ENCODE results near the gene TAL1.

Gene TAL1

DNA sequence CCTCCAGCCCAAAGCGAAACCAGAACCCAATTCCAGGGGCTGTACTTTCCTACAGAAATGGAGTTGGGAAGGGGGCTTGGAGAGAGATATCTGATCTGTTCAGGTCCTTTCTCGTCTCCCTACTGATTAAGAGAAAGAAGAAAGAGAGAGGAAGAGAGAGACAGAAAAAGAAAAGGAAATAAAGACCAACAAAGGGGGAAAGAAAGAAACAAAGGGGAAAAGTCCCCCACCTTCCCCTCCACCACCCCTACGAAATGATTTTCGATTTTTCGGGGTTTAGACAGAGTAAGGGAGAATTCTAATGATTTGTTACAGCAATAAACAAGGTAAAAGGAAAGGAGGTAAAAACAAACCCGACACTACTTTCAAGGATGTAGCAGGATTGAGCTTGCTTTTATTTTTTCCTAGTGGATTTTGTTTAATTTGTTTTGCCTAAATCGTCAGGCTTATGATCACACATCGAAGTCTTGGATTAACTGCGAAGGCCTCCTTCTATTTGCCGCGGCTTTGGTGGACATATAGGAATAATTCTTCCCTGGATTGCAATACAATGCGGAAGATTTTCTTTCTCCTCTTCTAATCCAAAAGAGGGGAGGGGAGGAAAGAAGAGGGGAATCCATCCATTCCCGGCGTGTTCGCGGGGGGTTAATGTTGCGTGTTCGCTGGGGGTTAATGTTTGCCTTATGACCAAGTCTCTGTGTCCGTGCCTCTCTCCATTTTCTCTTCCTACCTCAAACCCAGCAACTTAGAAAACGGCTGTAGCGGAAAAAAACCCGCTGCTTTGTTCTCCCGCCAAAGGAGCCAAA lies 1.9 kb downstream of the TAL1 start:
- no peak for DNase-seq (ENCODE audit: low read depth)

DNA sequence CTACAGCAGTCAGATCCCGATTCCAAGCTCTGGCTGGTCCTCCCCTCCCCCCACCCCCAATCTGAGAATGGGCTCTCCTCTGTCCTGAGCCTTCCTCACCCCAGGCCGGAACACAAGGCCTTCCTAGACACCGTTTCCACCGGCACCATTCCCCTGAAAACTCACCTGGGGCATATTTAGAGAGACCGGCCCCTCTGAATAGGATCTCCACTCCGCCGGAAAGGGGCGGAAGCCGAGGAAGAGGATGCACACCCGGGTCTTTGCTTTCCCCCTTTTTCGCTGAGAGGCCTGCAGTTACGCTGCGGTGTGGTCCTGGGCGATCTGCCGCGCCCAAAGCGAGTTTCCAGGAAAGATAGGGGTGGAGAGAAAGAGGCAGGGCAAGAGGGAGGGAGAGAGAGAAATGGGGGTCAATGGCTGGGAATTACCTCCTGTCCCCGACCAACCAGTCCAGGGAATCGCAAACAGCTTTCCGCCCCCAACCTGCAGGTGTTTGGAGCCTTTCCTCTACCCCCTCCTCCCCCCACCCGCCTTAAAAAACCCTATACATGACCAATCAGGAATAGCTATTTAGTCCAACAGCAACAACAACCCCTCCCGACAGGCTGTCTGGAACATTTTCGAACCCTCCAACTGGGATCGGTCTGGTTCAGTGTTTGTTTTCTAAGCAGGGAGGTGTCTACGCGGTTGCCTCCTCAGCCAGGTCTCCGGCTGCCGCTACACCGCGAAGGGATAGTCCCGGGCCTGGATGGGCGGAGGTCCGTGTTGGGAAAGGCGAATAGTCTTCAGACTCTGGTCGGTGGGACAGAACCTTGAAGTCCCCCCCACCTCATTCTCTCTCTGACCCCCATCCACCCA lies 2.8 kb downstream of the TAL1 start:
- DNase-seq (ENCODE audit: low read depth), result no peak

DNA sequence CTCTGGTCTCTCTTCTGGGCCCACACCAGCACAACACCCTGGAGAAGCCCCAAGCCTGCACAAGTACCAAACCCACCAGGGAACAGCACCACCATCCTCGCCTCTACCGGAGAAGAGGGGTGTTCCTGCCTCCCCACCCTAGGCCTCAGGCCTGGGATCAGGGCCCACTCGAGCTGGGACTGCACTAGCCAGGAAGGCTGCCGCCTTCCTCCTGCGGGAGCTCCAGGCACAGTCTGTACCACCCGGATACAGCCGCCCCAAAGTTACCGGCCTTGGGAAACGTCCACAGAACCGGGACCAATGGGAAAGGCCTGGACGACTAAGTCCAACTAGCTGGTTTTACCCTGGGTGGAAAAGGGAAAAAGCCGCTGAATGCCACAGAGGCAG lies 3.4 kb downstream of the TAL1 start:
- no peak for DNase-seq (ENCODE audit: low read depth)

DNA sequence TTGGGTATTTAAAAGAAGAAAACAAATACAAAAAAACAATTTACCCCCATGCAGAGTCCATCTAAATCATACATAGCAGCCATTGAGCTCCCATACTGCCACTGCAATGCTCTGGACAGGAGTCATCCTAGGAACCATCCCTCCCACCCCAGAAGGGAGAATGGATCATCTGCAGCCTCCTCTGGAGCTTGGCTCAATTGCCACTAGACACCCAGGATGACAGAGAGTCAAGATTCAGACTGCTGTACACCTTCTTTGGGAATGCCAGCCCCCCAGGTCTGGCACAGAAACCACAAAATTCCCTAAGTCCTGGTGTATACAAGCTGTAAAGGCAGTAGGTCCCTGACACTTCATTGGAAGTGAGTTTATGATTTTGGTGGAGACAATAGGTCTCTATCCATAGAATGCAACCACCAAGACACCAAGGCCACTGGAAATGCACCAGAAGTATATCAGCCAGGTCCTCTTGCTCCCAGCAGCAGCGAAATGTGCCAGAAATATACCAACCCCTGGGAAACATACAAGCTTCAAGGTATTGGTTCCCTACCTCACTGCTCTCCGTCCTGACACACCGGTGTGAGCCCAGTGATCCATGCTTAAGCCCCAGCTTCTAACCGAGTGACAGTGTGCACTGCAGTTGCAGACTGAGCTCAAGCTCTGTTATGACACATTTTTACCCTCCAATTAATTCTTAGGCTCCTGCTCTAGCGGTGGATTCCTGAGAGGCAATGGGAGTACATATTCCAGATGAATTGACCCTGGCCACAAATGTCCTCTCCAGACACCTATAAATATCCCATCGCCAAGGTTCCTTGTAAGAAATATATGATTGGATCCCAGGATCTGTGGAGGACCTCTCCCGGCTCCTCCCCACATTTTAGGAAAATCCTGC lies 4.4 kb downstream of the TAL1 start:
- DNase-seq (ENCODE audit: low read depth), result no peak

DNA sequence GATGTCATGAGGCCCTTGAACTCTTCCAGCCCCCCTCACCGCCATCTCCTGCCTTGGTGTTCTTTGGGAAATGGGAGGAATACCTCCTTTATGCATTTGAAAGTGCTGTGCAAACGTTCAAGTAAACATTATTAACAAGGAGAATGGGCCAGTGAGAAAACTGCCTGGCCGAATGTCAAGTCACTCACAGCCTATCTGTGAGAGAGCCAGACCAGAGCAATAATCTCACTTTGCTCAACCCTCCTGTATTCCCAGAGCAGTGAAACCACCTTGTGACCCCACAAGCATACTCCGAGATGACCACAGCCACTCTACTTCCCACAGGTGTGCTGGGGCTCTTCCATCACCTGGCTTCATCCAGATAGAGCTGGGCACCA lies 5.2 kb downstream of the TAL1 start:
- no peak for DNase-seq (ENCODE audit: low read depth)

DNA sequence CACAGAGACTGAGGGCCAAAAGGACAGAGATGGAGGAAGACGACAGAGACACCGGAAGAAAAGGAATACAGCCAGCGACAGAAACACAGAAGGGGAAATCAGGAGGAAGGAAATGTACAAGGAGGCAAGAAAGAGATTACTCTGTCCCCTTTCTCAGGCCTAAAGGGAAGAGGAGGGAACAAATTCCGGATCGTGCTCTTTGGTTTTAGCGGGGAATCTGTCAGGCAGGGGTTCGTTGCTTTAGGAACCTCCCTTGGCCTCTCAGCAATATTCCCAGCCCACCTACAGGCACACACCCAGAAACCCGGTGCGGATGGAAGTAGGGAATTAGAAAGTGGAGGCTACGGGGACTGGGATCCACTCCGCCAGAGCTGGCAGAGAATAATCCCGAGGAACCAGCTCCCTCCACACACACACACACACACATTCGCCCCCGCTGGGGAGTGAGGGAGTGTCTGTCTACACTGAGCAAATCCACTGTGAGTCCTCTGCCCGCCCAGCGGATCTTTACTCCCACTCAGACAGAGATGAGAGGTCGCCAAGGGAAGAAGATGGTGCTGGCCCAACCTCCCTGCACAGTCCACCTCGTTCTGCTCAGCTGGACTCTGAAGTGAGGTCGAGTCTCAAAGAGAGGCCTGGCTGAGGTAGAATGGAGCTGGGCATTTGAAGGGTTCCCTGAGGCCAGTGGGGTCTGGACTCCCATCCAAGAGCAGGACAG lies 5.7 kb downstream of the TAL1 start:
- no peak for DNase-seq (ENCODE audit: low read depth)

DNA sequence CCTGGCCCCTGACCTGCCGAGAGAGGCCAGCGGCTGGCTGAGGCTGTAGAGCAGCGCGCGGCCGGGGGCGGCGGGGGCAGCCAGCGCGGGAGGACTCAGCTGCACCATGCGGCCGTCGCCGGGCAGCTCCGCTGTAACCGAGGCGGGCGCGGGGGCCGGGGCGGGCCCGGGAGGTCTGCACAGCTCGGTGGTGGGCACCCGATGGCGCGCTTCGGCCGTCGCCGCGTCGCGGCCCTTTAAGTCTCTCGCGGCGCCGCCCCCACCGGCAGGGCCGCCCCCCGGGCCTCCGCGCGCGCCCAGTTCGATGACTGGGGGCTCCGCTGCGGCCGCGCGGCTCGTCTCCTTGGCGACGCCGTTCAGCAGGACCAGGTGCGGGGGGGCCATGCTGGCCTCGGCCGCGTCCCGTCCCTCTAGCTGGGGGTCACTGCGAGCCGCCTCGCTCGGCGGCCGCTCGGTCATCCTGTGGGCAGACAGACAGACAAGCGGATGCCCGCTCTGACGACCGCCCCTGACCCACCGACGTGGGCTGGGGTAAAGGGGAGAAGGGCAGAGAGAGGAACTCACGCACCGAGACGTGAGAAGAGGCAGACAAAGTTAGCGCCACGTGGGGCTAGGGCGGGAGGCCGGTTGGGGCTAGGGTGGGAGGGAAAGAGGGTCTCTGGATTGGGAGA lies 6.5 kb downstream of the TAL1 start:
- DNase-seq (ENCODE audit: low read depth), result no peak

DNA sequence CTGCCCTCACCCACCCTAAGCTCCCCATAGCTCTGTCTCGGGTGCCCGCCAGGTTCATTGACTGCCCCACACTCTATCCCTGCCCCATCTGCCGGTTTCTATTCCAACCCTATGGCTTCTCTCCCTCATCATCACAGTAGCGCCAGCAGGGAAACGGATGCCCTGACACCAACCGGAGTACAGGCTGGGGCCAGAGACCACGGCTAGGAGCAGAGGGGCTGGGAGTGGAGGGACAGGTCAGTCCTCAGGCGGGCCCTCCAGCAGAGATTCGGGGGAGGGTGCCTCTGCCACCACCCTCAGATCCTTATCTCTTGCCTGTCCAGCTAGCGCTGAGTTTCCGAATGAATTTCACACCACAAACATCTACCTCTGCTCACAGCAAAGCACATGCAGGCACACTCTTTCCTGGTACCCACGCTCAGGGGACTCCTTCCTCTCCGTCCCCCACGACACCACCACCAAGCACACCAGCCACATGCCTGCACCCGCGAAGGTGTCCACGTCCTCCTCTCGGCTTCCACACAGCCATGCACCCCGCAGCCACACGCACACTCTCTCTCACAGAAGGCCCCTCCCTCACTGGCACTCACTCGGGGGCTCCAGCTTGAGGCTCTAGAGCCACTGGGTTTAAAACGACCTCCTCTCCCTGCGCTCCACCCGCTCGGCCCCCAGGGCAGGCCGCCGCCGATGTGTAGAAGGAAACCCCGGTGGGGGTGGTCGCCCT lies 7.2 kb downstream of the TAL1 start:
- DNase-seq (ENCODE audit: low read depth), result no peak

DNA sequence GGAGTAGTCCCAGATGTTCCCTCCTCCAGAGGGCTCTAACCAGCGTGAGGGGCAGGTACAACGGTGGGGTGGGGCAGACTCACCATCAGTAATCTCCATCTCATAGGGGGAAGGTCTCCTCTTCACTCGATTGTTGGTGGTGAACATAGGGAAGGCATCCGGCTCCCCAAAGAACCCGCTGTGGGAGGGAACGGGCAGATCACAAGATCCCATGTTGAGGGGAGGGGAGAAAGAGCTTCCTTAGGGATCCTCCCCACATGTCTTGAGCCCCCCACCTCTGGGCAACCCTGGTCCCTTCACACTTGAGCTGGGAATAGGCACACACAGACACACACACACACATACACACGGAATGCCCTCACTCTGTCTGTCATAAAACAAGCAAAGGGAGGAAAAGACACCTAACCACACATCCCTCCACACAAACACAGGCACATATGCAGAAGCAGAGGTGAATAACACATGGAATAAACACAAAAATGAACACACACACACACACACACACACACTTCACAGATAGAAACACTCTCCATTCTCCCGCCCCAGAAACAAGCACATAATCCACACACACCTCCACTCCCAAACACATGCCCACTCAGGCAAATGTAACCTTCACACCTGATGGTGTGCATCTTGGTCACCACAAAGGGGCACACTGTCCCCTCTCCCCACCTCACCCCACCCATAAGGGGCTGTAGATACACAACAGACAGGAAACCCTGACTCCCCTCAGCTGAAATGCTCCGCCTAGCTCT lies 7.9 kb downstream of the TAL1 start:
- DNase-seq (ENCODE audit: low read depth), result no peak

DNA sequence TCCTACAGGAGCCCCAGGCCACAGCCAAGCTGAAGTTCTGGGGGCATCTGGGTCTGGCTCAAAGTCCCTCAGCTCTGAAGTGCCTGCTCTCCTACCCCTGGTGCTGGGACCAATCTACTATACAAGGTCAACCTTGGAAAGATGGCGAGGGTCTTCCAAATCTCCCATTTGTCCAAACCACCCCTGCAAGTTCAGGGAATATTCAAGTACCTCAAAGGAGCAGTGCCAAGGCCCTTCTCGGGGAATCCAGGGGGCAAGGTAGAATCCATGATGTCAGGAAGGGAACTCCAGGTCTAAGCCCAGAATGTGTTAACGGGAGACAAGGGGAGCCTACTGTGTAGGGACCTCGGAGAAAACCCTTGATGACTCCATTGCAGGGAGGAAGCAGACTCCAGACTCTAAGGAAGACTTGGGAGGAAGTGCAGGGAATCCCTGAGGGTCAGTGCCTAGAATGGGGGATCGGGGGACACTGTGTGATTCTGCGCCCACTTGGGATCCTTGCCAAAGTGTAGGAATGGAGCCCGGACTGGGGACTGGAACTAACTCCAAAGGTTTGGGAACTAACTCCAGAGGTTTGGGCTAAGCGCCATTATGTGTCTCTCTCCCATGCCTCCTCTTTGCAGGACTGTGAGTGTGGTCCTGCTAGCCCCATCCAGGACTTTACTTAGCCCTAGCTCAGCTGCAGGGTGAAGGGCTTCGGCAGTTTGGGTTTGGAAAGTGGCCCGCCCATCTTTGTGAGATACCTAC lies 8.7 kb downstream of the TAL1 start:
- DNase-seq (ENCODE audit: low read depth), result no peak

DNA sequence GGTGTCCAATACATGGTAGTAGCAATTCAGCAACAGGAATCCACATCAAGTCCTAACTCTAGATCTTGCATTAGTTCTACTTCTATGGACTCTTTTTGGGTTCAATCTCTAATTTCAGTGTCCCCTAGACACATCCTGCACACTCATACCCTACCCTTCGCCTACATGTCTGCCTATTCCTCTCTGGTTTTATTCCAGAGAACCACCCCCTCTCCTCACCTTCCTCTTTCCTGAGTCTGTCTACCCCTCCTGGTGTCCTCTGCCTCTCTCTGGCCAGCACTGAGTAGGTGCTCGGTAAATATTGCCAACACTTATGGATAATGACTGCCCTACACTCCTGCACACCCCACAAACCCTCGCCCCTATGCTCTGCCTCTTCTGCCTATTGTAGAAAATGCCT lies 9.5 kb downstream of the TAL1 start:
- no peak for DNase-seq (ENCODE audit: low read depth)

DNA sequence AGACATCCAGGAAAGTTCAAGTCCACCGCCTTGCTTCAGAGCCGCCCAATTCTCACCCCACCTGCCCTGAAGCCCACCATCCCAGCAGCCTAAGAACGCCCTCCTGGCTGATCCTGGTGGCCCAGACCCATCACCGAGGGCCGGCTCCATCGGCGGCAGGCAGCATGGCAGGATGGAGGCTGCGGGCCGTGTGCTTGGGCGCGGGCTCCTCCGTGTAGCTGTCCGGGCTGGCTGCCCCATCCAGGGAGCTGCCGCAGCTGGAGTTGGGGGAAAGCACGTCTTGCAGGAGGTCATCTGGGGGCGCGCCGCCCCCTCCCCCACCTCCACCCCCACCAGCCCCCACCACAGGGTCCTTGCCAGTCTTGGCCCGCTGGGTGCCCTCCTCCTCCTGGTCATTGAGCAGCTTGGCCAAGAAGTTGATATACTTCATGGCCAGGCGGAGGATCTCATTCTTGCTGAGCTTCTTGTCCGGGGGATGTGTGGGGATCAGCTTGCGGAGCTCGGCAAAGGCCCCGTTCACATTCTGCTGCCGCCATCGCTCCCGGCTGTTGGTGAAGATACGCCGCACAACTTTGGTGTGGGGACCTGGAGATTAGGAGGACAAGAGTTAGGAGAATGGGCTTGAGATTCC lies 12.3 kb downstream of the TAL1 start:
- no peak for DNase-seq (ENCODE audit: low read depth)

DNA sequence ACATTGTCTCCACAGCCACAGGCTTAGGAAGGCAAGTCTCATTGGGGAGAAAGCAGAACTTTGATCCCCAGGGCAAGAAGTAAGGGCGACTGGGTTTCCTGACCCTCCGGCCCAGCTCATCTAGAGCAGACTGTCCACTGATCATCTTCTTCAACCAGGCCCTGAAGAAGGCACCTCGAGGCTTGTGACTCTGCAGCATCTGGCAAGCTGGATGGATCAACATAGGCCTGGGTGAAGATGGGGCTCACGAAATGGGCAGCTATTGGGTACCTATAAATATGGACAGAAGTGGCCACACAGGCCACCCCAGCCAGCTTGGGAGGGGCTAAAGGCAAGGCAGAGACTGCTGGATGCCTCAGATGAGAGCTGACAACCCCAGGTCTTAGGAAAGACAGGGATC lies 13.0 kb downstream of the TAL1 start:
- DNase-seq (ENCODE audit: low read depth), result no peak

DNA sequence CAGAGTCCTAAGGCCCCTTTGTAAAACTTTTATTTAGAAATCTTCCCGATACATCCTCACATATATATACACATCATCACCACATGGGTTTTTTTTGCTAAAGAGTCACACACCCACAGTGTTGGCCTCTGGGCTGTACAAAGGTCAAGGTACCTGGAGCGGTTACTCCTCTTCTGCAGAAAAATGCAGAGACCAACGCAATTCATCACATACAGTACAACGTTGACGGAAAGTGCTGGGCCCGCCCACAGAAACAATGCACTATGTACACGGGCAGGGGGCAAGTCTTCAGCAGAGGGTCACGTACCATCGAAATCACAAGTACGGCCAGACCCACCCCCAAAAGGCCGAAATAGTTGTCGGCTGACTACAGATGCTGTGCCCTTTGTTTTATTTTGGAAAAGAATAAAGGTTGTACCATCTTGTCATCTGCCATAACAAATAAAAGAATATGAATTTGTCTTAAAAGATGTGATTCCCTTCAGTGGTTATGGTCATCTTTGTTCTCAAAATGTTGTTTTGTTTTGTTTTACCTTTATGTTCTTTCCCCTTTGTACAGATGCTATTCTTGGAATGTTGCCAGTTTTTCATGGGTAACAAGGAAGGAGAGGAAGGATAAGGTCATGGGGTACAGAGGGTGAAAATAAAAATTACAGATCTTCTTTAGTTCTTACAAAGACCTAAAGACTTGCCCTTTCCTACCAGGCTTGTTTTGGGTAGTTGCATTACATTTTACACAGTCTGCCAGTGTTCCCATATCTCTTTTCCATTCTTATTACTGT lies 15.6 kb downstream of the TAL1 start:
- no peak for DNase-seq (ENCODE audit: low read depth)

DNA sequence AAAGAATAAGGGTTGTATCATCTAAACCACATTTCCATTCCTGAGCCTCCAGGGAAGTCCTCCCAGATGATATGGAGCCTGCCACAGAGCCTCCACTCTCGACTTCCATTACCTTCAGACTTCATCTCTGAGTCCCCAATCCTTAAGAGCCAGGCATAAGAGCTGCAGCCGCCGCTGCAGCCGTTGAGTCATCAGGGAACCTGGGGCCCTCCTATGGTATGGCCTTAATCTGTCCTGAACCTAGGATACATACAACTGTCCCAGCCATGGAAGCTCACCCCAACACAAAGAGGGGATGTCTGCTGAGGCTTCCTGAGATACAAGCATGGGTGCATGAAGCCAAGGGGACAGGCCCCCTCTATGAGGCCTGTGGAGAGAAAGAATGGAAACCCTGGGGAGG lies 16.3 kb downstream of the TAL1 start:
- DNase-seq (ENCODE audit: low read depth), result no peak

DNA sequence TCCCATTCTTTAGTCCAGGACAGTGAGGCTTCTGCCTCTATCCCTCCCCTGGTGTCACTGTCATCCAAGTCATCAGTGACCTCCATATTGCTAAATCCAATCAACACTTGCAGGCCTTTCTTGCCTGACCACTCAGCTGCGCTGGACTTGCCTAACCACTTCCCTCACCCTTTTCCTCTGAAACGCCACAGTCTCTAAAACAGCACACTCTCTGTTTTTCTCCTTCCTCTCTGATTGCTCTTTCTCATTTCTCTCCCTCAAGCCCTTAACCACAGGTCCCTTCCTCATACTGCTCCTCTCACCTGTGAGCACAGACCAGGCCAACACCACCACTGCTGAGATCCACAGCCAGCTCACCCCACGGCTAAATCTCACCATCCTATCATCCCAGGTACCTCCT lies 17.5 kb downstream of the TAL1 start:
- no peak for DNase-seq (ENCODE audit: low read depth)

DNA sequence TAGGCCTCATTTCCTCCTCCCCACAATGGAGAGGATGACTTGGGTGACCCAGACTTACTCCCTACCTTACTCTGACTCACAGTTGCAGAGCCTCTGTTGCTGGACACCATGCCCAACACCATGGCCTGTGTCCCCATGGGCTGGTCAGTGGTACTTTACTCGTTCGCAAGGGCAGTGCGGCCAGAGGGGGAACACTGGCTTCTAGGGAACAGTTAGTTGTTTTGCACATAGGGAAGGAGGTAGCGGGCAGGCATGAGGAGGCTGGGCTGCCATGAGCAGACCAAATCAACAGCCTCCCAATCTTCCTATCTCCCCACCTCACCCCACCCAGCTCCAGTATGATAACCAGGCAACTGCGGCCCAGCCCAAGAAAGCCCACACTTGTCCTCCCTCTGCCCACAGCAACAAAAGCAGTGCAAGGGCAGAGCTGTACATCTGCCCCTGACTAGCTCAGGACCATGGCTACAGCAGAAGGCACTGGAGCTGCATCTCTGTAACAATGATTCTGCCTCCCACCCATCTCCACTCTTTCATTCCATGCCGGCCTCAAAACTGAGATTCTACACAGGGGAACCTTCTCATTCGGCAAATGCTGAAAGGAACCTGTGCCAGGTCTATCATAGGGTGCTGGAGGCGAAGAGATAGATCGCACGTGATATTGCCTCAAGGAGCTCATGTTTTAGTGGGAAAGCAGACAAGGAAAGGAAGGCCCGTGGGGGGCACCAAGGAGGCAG lies 18.6 kb downstream of the TAL1 start:
- no peak for DNase-seq (ENCODE audit: low read depth)

Measured in activated gamma-delta T cell treated with anti-CD3 and anti-CD28 coated beads, Interleukin-2, amount 50 U/mL, for 16 hours (primary cell).